Activated naive CD4-positive, alpha-beta T cell treated with anti-CD3 and anti-CD28 coated beads for 36 hours (primary cell): ENCODE measurements around the gene CARS2. TPM values are rescaled to one million over a fixed set of nuclear protein-coding genes. Genes with fewer than 3 reads are reported as not detected.
"Not testable (repeated sequence)": the region's sequence is repeated elsewhere in the genome, so short reads cannot be mapped to it uniquely, and the experiment has no call there.

Experiments used
- CTCF ChIA-PET: fragments of 350-600 bp; sonication (Branson Sonifier 250); formaldehyde crosslinking; loops from one replicate; lab custom pipeline; 2021; ENCODE audit warnings: antibody characterized with exemption; lab: Charles Lee
- DNase-seq: peaks from one replicate; pipeline ENCODE4 v3.0.0-alpha.2; 2020
- H3K27ac Mint-ChIP-seq: one replicate; pipeline ENCODE4 v1.8.0; 2021; ENCODE audit warnings: mild to moderate bottlenecking, mixed read lengths
- H3K27me3 Mint-ChIP-seq: one replicate; pipeline ENCODE4 v1.8.0; 2021; ENCODE audit warnings: low read depth, mixed read lengths
- H3K36me3 Mint-ChIP-seq: one replicate; pipeline ENCODE4 v1.8.0; 2021; ENCODE audit warnings: low read depth, mixed read lengths
- H3K4me1 Mint-ChIP-seq: one replicate; pipeline ENCODE4 v1.8.0; 2021; ENCODE audit warnings: low read depth, mixed read lengths
- H3K4me3 Mint-ChIP-seq: one replicate; pipeline ENCODE4 v1.8.0; 2021; ENCODE audit warnings: mild to moderate bottlenecking, moderate library complexity, mixed read lengths
- H3K9me3 Mint-ChIP-seq: one replicate; pipeline ENCODE4 v1.8.0; 2021; ENCODE audit warnings: mixed read lengths
- intact Hi-C: fragments of 100-400 bp; cut with micrococcal nuclease; formaldehyde crosslinking; loops from one replicate; pipeline ENCODE4 v1.15.1; 2023
- total RNA-seq, 2 experiments: library from RNA; stranded (reverse); gene quantifications; one replicate each; pipeline ENCODE4 v1.2.3, GENCODE V29; 2021

CARS2 gene
- total RNA-seq, 2 experiments from 2014 or later: 42.4 to 44.2 TPM

- intact Hi-C loops: no loop called here
- H3K4me3 Mint-ChIP-seq: no peak overlapping the region
- CTCF ChIA-PET: interaction anchor here (1.3 kb wide), 1 partner anchor 20 kb away, joined by 3 read pairs; no protein-coding TSS in a partner anchor
- H3K9me3 Mint-ChIP-seq: no peaks in the 10 kb centered on the region
- H3K36me3 Mint-ChIP-seq: peaks cover 42% of the 10 kb centered on the region
- DNase-seq: no peak
- H3K27me3 Mint-ChIP-seq: no peaks in the 10 kb centered on the region
- H3K4me1 Mint-ChIP-seq: peaks cover 59% of the 10 kb centered on the region
- no peak overlapping the region for H3K27ac Mint-ChIP-seq
These were observed 3.1 kb downstream of the CARS2 start for GRCh38 chr13:110702591-110703526.

- Mint-ChIP-seq H3K27me3 (no peaks in the 10 kb centered on the region), H3K36me3 (peaks cover 44% of the 10 kb centered on the region), H3K9me3 (no peaks in the 10 kb centered on the region), H3K4me1 (peaks cover 60% of the 10 kb centered on the region), H3K4me3 (no peak overlapping the region), H3K27ac (no peak overlapping the region)
- DNase-seq: no peak
- intact Hi-C loops: no loop called here
- CTCF ChIA-PET: no interaction called here
These were observed 3.8 kb downstream of the CARS2 start for GRCh38 chr13:110702089-110702488.

- intact Hi-C loops, H3K27me3 Mint-ChIP-seq, H3K9me3 Mint-ChIP-seq, CTCF ChIA-PET, DNase-seq, H3K4me3 Mint-ChIP-seq, H3K27ac Mint-ChIP-seq: not testable (repeated sequence)
- Mint-ChIP-seq H3K36me3 (peaks cover 48% of the 10 kb centered on the region), H3K4me1 (peaks cover 57% of the 10 kb centered on the region)
These were observed 4.9 kb downstream of the CARS2 start for GRCh38 chr13:110701061-110701460.

GRCh38 chr13:110700641-110701040 is 5.3 kb downstream of the CARS2 start:
- DNase-seq: no peak
- H3K4me1 Mint-ChIP-seq: peaks cover 57% of the 10 kb centered on the region
- no peak overlapping the region for H3K27ac Mint-ChIP-seq
- CTCF ChIA-PET: no interaction called here
- no peaks in the 10 kb centered on the region for H3K27me3 Mint-ChIP-seq
- no peaks in the 10 kb centered on the region for H3K9me3 Mint-ChIP-seq
- no peak overlapping the region for H3K4me3 Mint-ChIP-seq
- peaks cover 50% of the 10 kb centered on the region for H3K36me3 Mint-ChIP-seq
- intact Hi-C loops: no loop called here

GRCh38 chr13:110700186-110700585 is 5.7 kb downstream of the CARS2 start:
- intact Hi-C loops: no loop called here
- H3K9me3 Mint-ChIP-seq: no peaks in the 10 kb centered on the region
- no peak for DNase-seq
- CTCF ChIA-PET: no interaction called here
- peaks cover 56% of the 10 kb centered on the region for H3K4me1 Mint-ChIP-seq
- peaks cover 50% of the 10 kb centered on the region for H3K36me3 Mint-ChIP-seq
- no peaks in the 10 kb centered on the region for H3K27me3 Mint-ChIP-seq
- H3K4me3 Mint-ChIP-seq: no peak overlapping the region
- H3K27ac Mint-ChIP-seq: no peak overlapping the region

- CTCF ChIA-PET: no interaction called here
- no peak for DNase-seq
- H3K9me3 Mint-ChIP-seq: no peaks in the 10 kb centered on the region
- intact Hi-C loops: no loop called here
- peaks cover 50% of the 10 kb centered on the region for H3K36me3 Mint-ChIP-seq
- peaks cover 50% of the 10 kb centered on the region for H3K4me1 Mint-ChIP-seq
- H3K27me3 Mint-ChIP-seq: no peaks in the 10 kb centered on the region
- no peak overlapping the region for H3K4me3 Mint-ChIP-seq
- no peak overlapping the region for H3K27ac Mint-ChIP-seq
These were observed 6.5 kb downstream of the CARS2 start for GRCh38 chr13:110699148-110700145.

- no peak for DNase-seq
- intact Hi-C loops: no loop called here
- H3K27ac Mint-ChIP-seq: no peak overlapping the region
- H3K36me3 Mint-ChIP-seq: peaks cover 48% of the 10 kb centered on the region
- H3K27me3 Mint-ChIP-seq: no peaks in the 10 kb centered on the region
- peaks cover 44% of the 10 kb centered on the region for H3K4me1 Mint-ChIP-seq
- no peak overlapping the region for H3K4me3 Mint-ChIP-seq
- CTCF ChIA-PET: no interaction called here
- no peaks in the 10 kb centered on the region for H3K9me3 Mint-ChIP-seq
These were observed 7.2 kb downstream of the CARS2 start for GRCh38 chr13:110698689-110699088.

GRCh38 chr13:110697842-110698241 is 8.1 kb downstream of the CARS2 start:
- CTCF ChIA-PET: no interaction called here
- H3K27ac Mint-ChIP-seq: no peak overlapping the region
- no peak overlapping the region for H3K4me3 Mint-ChIP-seq

GRCh38 chr13:110696776-110697175 is 9.1 kb downstream of the CARS2 start:
- H3K9me3 Mint-ChIP-seq: no peaks in the 10 kb centered on the region
- CTCF ChIA-PET: no interaction called here
- peaks cover 41% of the 10 kb centered on the region for H3K36me3 Mint-ChIP-seq
- intact Hi-C loops: no loop called here
- H3K27me3 Mint-ChIP-seq: no peaks in the 10 kb centered on the region
- DNase-seq: no peak
- H3K4me1 Mint-ChIP-seq: peaks cover 29% of the 10 kb centered on the region
- no peak overlapping the region for H3K4me3 Mint-ChIP-seq
- no peak overlapping the region for H3K27ac Mint-ChIP-seq

More at GRCh38 chr13:110697842-110698241, 8.1 kb downstream of the CARS2 start:
- peaks cover 37% of the 10 kb centered on the region for H3K4me1 Mint-ChIP-seq
- intact Hi-C loops: no loop called here
- no peaks in the 10 kb centered on the region for H3K9me3 Mint-ChIP-seq
- no peaks in the 10 kb centered on the region for H3K27me3 Mint-ChIP-seq
- no peak for DNase-seq
- peaks cover 46% of the 10 kb centered on the region for H3K36me3 Mint-ChIP-seq

- CTCF ChIA-PET, intact Hi-C loops, DNase-seq, H3K9me3 Mint-ChIP-seq, H3K27me3 Mint-ChIP-seq, H3K27ac Mint-ChIP-seq, H3K4me3 Mint-ChIP-seq: not testable (repeated sequence)
- peaks cover 27% of the 10 kb centered on the region for H3K4me1 Mint-ChIP-seq
- peaks cover 41% of the 10 kb centered on the region for H3K36me3 Mint-ChIP-seq
These were observed 10.1 kb downstream of the CARS2 start for GRCh38 chr13:110695774-110696173.

GRCh38 chr13:110690516-110690915 is 15.4 kb downstream of the CARS2 start:
- DNase-seq: no peak
- CTCF ChIA-PET: no interaction called here
- Mint-ChIP-seq H3K27me3 (no peaks in the 10 kb centered on the region), H3K9me3 (no peaks in the 10 kb centered on the region), H3K36me3 (peaks cover 19% of the 10 kb centered on the region), H3K4me3 (no peak overlapping the region), H3K4me1 (no peaks in the 10 kb centered on the region), H3K27ac (peak overlapping the region; percentile 30)
- intact Hi-C loops: no loop called here

GRCh38 chr13:110689711-110690110 is 16.2 kb downstream of the CARS2 start:
- H3K4me1 Mint-ChIP-seq: no peaks in the 10 kb centered on the region
- H3K27ac Mint-ChIP-seq: no peak overlapping the region
- H3K4me3 Mint-ChIP-seq: no peak overlapping the region
- CTCF ChIA-PET: no interaction called here
- no peaks in the 10 kb centered on the region for H3K9me3 Mint-ChIP-seq
- intact Hi-C loops: no loop called here
- H3K27me3 Mint-ChIP-seq: no peaks in the 10 kb centered on the region
- no peak for DNase-seq
- H3K36me3 Mint-ChIP-seq: peaks cover 23% of the 10 kb centered on the region
